ENCODE data around the gene TMC4.
A peak's percentile ranks its signal among the peaks of the same experiment; 100 is the strongest.

The TMC4 gene

GRCh38 chr19:54158812-54159351 lies 14.1 kb downstream of the TMC4 start:
- no peak for TF ChIP-seq Cebpa-rat (IDR thresholded peaks at IDR 0.05)
- Histone ChIP-seq H3K9me3 (no peaks in the 10 kb centered on the region), H3K27ac (peak overlapping the region; percentile 90), H4K20me1 (peaks cover 49% of the 10 kb centered on the region), H3K9ac (peak overlapping the region; percentile 85), H3K27me3 (no peaks in the 10 kb centered on the region), H3K36me3 (peaks cover 45% of the 10 kb centered on the region), H3K4me3 (peak overlapping the region; percentile 73), H3K4me1 (peaks cover 53% of the 10 kb centered on the region), H3K4me2 (peak overlapping the region; percentile 98)

DNA sequence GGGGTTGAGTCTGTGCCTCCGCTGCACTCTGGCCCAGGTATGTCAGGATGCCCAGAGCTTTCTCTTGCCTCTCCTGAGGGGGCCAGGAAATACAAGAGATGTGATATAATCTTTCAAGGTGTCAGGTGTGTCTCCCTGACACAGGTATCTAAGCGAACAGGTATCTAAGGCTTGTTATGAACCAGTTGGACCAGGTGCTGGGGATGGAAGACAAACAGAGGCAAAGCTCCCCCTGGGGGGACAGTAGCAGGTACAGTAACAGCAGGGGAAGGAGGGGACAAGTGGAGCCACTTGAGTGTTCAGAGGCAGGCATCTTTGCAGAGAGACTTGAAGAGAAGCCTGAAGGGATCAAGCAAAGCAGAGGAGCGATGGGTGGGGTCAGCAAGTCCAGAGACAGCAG lies 16.0 kb downstream of the TMC4 start:
- no peak overlapping the region for H3K4me2 ChIP-seq
- no peak for TF ChIP-seq Cebpa-rat (IDR thresholded peaks at IDR 0.05)
- peaks cover 38% of the 10 kb centered on the region for H3K4me1 ChIP-seq
- H4K20me1 ChIP-seq = peaks cover 66% of the 10 kb centered on the region
- H3K36me3 ChIP-seq = peaks cover 64% of the 10 kb centered on the region
- H3K4me3 ChIP-seq = no peak overlapping the region
- H3K27ac ChIP-seq = no peak overlapping the region
- H3K9me3 ChIP-seq = no peaks in the 10 kb centered on the region
- H3K9ac ChIP-seq = no peak overlapping the region
- H3K27me3 ChIP-seq = no peaks in the 10 kb centered on the region

DNA sequence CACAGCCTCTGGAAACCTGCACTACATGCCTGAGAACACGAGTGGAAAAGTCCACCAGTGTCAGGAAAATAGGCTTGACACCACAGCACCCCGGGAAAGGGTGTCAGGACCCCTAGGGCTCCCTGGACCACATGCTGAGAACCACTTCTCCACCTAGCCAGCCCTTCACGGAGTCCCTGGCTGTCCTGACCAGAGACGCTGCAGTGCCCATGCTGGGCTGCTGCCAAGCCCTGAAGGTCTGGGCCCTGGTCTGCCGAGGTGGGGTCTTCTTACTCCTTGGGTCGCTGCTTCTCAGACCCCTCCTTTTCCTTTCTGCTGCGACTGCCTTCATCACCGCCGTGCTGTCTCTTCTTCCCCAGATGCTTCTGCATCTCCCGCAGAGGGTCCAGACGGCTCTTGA lies 16.5 kb downstream of the TMC4 start:
- no peak overlapping the region for H3K27ac ChIP-seq
- H4K20me1 ChIP-seq = peaks cover 66% of the 10 kb centered on the region
- no peak for TF ChIP-seq Cebpa-rat (IDR thresholded peaks at IDR 0.05)
- H3K9ac ChIP-seq = no peak overlapping the region
- H3K36me3 ChIP-seq = peaks cover 69% of the 10 kb centered on the region
- no peak overlapping the region for H3K4me3 ChIP-seq
- no peak overlapping the region for H3K4me2 ChIP-seq
- H3K27me3 ChIP-seq = no peaks in the 10 kb centered on the region
- peaks cover 34% of the 10 kb centered on the region for H3K4me1 ChIP-seq
- no peaks in the 10 kb centered on the region for H3K9me3 ChIP-seq

DNA sequence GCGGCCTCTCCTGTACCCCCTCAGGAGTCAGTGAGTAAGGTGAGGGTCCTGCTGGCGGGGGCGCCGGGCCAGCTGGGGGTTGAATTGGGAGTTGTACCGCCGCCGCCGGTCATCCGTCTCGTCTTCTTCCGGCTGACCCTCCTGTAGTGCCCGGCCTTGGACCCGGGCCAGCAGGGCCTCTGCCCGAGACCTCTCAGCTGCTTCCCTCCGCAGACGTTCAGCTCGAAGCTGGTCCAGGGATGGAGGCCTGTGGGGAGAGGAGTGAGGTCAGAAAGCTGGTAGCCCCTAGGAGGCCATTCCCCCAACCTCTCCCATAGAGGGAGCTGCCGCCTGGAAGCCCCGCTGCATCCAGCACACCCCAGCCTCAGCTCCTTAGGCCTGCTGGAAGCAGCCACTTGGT lies 17.3 kb downstream of the TMC4 start:
- Histone ChIP-seq H4K20me1 (peaks cover 65% of the 10 kb centered on the region), H3K4me3 (no peak overlapping the region), H3K9me3 (no peaks in the 10 kb centered on the region), H3K9ac (no peak overlapping the region), H3K27me3 (no peaks in the 10 kb centered on the region), H3K4me2 (no peak overlapping the region), H3K4me1 (peaks cover 26% of the 10 kb centered on the region), H3K27ac (no peak overlapping the region), H3K36me3 (peaks cover 77% of the 10 kb centered on the region)
- no peak for TF ChIP-seq Cebpa-rat (IDR thresholded peaks at IDR 0.05)

- H3K4me1 ChIP-seq = peaks cover 20% of the 10 kb centered on the region
- no peak for TF ChIP-seq Cebpa-rat (IDR thresholded peaks at IDR 0.05)
- H3K9ac ChIP-seq = no peak overlapping the region
- H3K36me3 ChIP-seq = peaks cover 86% of the 10 kb centered on the region
- no peak overlapping the region for H3K27ac ChIP-seq
- peaks cover 73% of the 10 kb centered on the region for H4K20me1 ChIP-seq
- no peak overlapping the region for H3K4me3 ChIP-seq
- no peak overlapping the region for H3K4me2 ChIP-seq
- no peaks in the 10 kb centered on the region for H3K27me3 ChIP-seq
- no peaks in the 10 kb centered on the region for H3K9me3 ChIP-seq
Measured at GRCh38 chr19:54154603-54155345, 18.2 kb downstream of the TMC4 start.

DNA sequence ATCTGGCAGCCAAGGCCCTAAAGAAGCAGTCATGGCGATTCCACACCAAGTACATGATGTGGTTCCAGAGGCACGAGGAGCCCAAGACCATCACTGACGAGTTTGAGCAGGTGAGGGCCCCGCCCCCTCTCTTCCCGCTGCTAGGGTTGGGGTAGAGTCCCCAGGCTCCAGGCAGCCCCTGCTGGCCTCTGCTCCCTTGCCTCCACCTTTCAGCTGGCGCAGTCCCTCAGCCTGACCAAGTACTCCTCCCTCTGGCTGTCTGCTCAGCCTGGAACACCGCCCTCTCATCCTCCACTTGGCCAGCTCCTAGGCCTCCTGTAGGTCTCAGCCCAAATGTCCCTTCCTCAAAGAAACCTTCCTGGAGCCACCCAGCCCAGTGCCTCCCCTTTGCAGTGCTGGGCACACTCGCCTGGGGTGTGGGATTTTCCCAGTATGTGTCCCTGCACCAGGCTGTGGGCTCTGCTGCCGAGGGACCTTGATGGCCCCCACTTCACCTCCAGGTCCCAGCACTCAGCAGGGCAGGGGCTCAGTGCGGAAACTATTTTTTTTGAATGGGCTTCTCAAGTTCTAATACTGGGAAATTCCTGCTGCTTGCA lies 19.1 kb downstream of the TMC4 start:
- H3K4me3 ChIP-seq = no peak overlapping the region
- no peak for TF ChIP-seq Cebpa-rat (IDR thresholded peaks at IDR 0.05)
- H3K4me2 ChIP-seq = no peak overlapping the region
- H4K20me1 ChIP-seq = peaks cover 83% of the 10 kb centered on the region
- H3K27ac ChIP-seq = no peak overlapping the region
- no peaks in the 10 kb centered on the region for H3K27me3 ChIP-seq
- no peak overlapping the region for H3K9ac ChIP-seq
- peaks cover 96% of the 10 kb centered on the region for H3K36me3 ChIP-seq
- H3K4me1 ChIP-seq = peaks cover 18% of the 10 kb centered on the region
- H3K9me3 ChIP-seq = no peaks in the 10 kb centered on the region

- H3K4me3 ChIP-seq = no peak overlapping the region
- TF ChIP-seq Cebpa-rat (IDR thresholded peaks at IDR 0.05) = no peak
- H4K20me1 ChIP-seq = peaks cover 89% of the 10 kb centered on the region
- H3K9me3 ChIP-seq = no peaks in the 10 kb centered on the region
- H3K36me3 ChIP-seq = peaks cover 100% of the 10 kb centered on the region
- no peak overlapping the region for H3K27ac ChIP-seq
- H3K9ac ChIP-seq = no peak overlapping the region
- peaks cover 9% of the 10 kb centered on the region for H3K4me1 ChIP-seq
- no peaks in the 10 kb centered on the region for H3K27me3 ChIP-seq
- H3K4me2 ChIP-seq = no peak overlapping the region
Measured at GRCh38 chr19:54152878-54153524, 20.0 kb downstream of the TMC4 start.

- H3K4me1 ChIP-seq = peaks cover 8% of the 10 kb centered on the region; the same call in 1 of the 2 replicates
- no peak overlapping the region for H3K9ac ChIP-seq
- peaks cover 96% of the 10 kb centered on the region for H4K20me1 ChIP-seq
- H3K27me3 ChIP-seq = no peaks in the 10 kb centered on the region
- H3K9me3 ChIP-seq = no peaks in the 10 kb centered on the region
- no peak for TF ChIP-seq Cebpa-rat (IDR thresholded peaks at IDR 0.05)
- H3K36me3 ChIP-seq = peaks cover 100% of the 10 kb centered on the region
- no peak overlapping the region for H3K4me3 ChIP-seq
- H3K27ac ChIP-seq = no peak overlapping the region
- no peak overlapping the region for H3K4me2 ChIP-seq
Measured at GRCh38 chr19:54152267-54152666, 20.7 kb downstream of the TMC4 start.

DNA sequence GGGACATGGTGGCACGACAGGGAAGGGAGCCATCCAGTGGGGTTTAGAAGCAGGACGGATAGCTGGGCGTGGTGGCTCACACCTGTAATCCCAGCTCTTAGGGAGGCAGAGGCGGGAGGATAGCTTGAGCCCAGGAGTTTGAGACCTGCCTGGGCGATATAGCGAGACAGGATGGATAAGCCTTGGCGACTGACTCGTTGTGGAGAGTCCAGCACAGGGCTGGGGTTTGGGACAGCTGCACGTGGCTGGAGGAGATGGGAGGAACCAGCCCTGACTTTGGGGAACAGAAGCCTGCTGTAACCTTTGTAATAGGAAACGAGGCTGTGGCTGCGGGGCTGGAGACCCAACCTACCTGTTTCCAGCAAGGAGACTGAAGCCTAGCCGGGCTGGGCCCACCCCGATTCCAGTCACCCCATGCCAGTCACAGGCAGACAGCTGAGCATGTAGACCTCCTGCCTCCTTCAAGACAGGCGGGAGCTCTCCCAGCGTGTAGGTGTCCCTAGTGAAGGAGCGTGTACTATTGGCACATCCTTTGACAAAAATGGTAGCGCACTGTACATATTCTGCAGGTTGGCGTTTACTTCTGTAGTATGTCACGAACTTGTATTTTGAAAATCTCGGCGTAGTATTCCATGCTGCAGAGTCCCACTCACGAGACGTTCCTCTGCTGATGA lies 21.5 kb downstream of the TMC4 start:
- H3K9ac ChIP-seq = no peak overlapping the region
- peaks cover 8% of the 10 kb centered on the region; the same call in 1 of the 2 replicates for H3K4me1 ChIP-seq
- no peaks in the 10 kb centered on the region for H3K9me3 ChIP-seq
- H3K27ac ChIP-seq = no peak overlapping the region
- TF ChIP-seq Cebpa-rat (IDR thresholded peaks at IDR 0.05) = no peak
- peaks cover 100% of the 10 kb centered on the region for H3K36me3 ChIP-seq
- H4K20me1 ChIP-seq = peaks cover 96% of the 10 kb centered on the region
- no peak overlapping the region for H3K4me3 ChIP-seq
- H3K27me3 ChIP-seq = no peaks in the 10 kb centered on the region
- no peak overlapping the region for H3K4me2 ChIP-seq

Data from BLaER1 (cell line).